Ovary (tissue), 9 donors: ENCODE measurements around the gene APOA1. TPM values are rescaled to one million over a fixed set of nuclear protein-coding genes. Genes with fewer than 3 reads are reported as not detected.

Experiments
- DNase-seq, 5 donors: peaks; one replicate each; pipeline ENCODE4 v3.0.0-alpha.2; 2019 to 2020
- H3K27ac ChIP-seq, 2 donors: fragments of 200-600 bp; one replicate each; pipeline versions ENCODE4 v1.5.1 to v1.8.0; 2019 to 2022
- H3K27me3 ChIP-seq: fragments of 200-600 bp; one replicate; pipeline ENCODE4 v1.8.0; 2022
- H3K36me3 ChIP-seq: fragments of 200-600 bp; sonication (generic); one replicate; pipeline ENCODE4 v1.5.1; 2019
- H3K4me1 ChIP-seq: one replicate; pipeline ENCODE4 v1.8.1; 2013; ENCODE audit warnings: mild to moderate bottlenecking, moderate library complexity; ENCODE audit not compliant: insufficient read depth
- H3K4me3 ChIP-seq: fragments of 200-600 bp; sonication (generic); one replicate; pipeline ENCODE4 v1.5.1; 2017
- H3K9me3 ChIP-seq, 2 donors: fragments of 200-600 bp in 1 of 2; sonication (generic) in 1 of 2; one replicate each; pipeline versions ENCODE4 v1.5.1 to v1.8.1; 2013 to 2019; ENCODE audit warnings: mild to moderate bottlenecking in 1 of 2, moderate library complexity in 1 of 2
- EP300 ChIP-seq: sonication (generic); formaldehyde crosslinking; IDR thresholded peaks from one replicate; pipeline ENCODE4 v1.6.1; 2017; ENCODE audit warnings: antibody characterized with exemption
- POLR2A ChIP-seq: fragments of 450-650 bp; IDR thresholded peaks from one replicate; pipeline ENCODE4 v1.6.1; 2017; ENCODE audit warnings: antibody characterized with exemption, mild to moderate bottlenecking, moderate library complexity
- WGBS, 3 donors: extraction: QIAGEN DNeasy Blood & Tissue Kit in 1 of 3; methylation state at CpG; one replicate each; pipeline versions ENCODE4 v1.1.5 to v1.1.7; 2013 to 2017; 5-methylcytosine and 5-hydroxymethylcytosine counted together
- intact Hi-C, 4 donors: fragments of 100-400 bp; cut with DNase I; formaldehyde crosslinking; loops; one replicate each; pipeline versions ENCODE4 v1.11.0 to v1.15.1; 2022 to 2023
- polyA plus RNA-seq, 2 donors: library from polyadenylated mRNA; stranded (reverse); fragments of 200-250 nt in 1 of 2; fragments of 350-450 nt in 1 of 2; fragmentation: Illumina TruSeq in 1 of 2; extraction: RNeasy Lipid Tissue Mini Kit (QIAGEN cat#74804) in 1 of 2; gene quantifications; one replicate each; pipeline ENCODE4 v1.2.3, GENCODE V29; 2013 to 2014
- total RNA-seq, 7 donors: library from RNA; depleted of rRNA in 2 of 7; stranded (reverse); fragments of >200 nt in 2 of 7; fragmentation: NEBNext Ultra II Directional in 3 of 7; extraction: Animal tissue kit (Norgen Biotek cat#: 25700) in 3 of 7; gene quantifications; one replicate each; pipeline versions ENCODE4 v1.1.0 to v1.2.4, GENCODE V29; 2016 to 2023
- TF ChIP-seq, protein P1 (sequence below), 3 donors: fragments of 450-650 bp in 2 of 3; fragments of 200-600 bp in 1 of 3; IDR thresholded peaks; one replicate each; pipeline versions ENCODE4 v1.5.1 to v1.8.0; 2016 to 2022; ENCODE audit warnings: antibody characterized with exemption in 3 of 3, mild to moderate bottlenecking in 1 of 3
- donor health status: DM: no; HTN: no; CAD: no; lungs with moderate emphysema.
- donor health status: DM: no; HTN: no; CAD: no.
- donor health status: Bipolar disorder and iron deficiency.
- donor health status: DM: yes; HTN: yes; CAD: no.
- donor health status: DM: no; HTN: no; CAD: no.
- donor health status: DM: yes; HTN: yes; CAD: no.

The APOA1 gene
- total and polyA plus RNA-seq, 9 donors = 5.3 to 42.8 (median 19.0) TPM

DNA sequence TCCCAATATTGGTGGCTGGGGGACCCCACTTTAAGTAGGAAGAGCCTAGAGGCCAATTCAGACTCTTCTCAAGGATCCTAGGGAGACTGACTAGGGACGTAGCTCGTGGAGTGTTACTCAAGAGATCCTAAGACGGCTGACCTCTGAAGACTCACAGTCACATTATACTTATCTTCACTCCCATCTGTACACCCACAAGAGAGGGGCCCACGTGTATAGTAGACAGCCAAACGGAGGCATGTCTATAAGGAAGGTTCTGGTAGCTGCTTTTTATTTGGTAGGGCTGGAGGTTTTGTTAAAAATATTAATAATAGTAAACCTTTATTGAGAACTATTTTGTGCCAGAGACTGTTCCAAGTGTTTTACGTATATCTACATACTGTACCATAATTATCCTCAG, 22.9 kb upstream of the APOA1 start:
- Histone ChIP-seq H3K27ac (no peak overlapping the region), H3K36me3 (no peaks in the 10 kb centered on the region), H3K4me3 (no peak overlapping the region), H3K27me3 (no peaks in the 10 kb centered on the region), H3K4me1 (no peaks in the 10 kb centered on the region), H3K9me3 (no peaks in the 10 kb centered on the region)
- TF ChIP-seq, protein P1, sequence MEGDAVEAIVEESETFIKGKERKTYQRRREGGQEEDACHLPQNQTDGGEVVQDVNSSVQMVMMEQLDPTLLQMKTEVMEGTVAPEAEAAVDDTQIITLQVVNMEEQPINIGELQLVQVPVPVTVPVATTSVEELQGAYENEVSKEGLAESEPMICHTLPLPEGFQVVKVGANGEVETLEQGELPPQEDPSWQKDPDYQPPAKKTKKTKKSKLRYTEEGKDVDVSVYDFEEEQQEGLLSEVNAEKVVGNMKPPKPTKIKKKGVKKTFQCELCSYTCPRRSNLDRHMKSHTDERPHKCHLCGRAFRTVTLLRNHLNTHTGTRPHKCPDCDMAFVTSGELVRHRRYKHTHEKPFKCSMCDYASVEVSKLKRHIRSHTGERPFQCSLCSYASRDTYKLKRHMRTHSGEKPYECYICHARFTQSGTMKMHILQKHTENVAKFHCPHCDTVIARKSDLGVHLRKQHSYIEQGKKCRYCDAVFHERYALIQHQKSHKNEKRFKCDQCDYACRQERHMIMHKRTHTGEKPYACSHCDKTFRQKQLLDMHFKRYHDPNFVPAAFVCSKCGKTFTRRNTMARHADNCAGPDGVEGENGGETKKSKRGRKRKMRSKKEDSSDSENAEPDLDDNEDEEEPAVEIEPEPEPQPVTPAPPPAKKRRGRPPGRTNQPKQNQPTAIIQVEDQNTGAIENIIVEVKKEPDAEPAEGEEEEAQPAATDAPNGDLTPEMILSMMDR (IDR thresholded peaks at IDR 0.05) = no peak
- TF ChIP-seq POLR2A (no peak), EP300 (no peak)
- no peak for DNase-seq
- intact Hi-C loops = no loop called here
- WGBS, 3 donors = 87 to 91% (median 91%) methylated on average over 6 of the region's 6 CpGs

- no peak for DNase-seq
- no peak overlapping the region for H3K27ac ChIP-seq
- no peak overlapping the region for H3K4me3 ChIP-seq
- no peaks in the 10 kb centered on the region for H3K4me1 ChIP-seq
- no peaks in the 10 kb centered on the region for H3K27me3 ChIP-seq
- WGBS, 3 donors = 92 to 95% (median 94%) methylated on average over 8 of the region's 8 CpGs
- TF ChIP-seq, protein P1 (IDR thresholded peaks at IDR 0.05) = no peak
- TF ChIP-seq POLR2A (no peak), EP300 (no peak)
- intact Hi-C loops = loop anchor here in 1 of 4 donors (10.0 kb wide), 1 partner anchor 366 kb away; no protein-coding TSS in a partner anchor
- no peaks in the 10 kb centered on the region for H3K9me3 ChIP-seq
- H3K36me3 ChIP-seq = no peaks in the 10 kb centered on the region
Measured at GRCh38 chr11:116859175-116859574, 21.8 kb upstream of the APOA1 start.

GRCh38 chr11:116857936-116858335, 20.5 kb upstream of the APOA1 start:
- 66 to 86% (median 70%) methylated on average over 7 of the region's 7 CpGs for WGBS, 3 donors
- H3K36me3 ChIP-seq = no peaks in the 10 kb centered on the region
- DNase-seq = no peak
- H3K9me3 ChIP-seq = no peaks in the 10 kb centered on the region
- H3K27me3 ChIP-seq = no peaks in the 10 kb centered on the region
- TF ChIP-seq EP300 (no peak), POLR2A (no peak)
- TF ChIP-seq, protein P1 (IDR thresholded peaks at IDR 0.05) = no peak
- H3K27ac ChIP-seq = no peak overlapping the region
- H3K4me3 ChIP-seq = no peak overlapping the region
- H3K4me1 ChIP-seq = peaks cover 2% of the 10 kb centered on the region
- intact Hi-C loops = loop anchor here in 1 of 4 donors (10.0 kb wide), 1 partner anchor 367 kb away; no protein-coding TSS in a partner anchor

DNA sequence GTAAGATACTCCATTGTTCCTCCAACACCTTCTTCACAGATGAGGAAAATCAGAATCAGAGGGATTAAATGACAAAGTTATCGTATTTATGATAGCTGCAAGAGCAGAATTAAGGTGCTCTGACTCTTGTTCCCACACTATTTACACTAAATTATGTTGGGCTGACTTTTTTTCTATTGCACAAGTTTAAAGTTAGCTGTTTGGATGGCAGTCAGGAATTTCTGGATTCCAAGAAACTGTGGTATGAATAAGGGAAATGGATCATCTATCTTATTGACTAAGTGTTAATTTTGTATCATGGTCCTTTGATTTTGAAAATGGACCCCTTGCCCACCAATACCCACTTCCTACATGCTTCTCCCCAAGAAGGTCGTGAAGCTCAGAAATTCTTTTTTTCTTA, 19.9 kb upstream of the APOA1 start:
- TF ChIP-seq, protein P1 (IDR thresholded peaks at IDR 0.05) = no peak
- TF ChIP-seq POLR2A (no peak), EP300 (no peak)
- no peaks in the 10 kb centered on the region for H3K36me3 ChIP-seq
- no peak overlapping the region for H3K27ac ChIP-seq
- no peak for DNase-seq
- peaks cover 5% of the 10 kb centered on the region for H3K4me1 ChIP-seq
- WGBS, 3 donors = 65 to 81% (median 73%) methylated on average over 2 of the region's 2 CpGs
- H3K9me3 ChIP-seq = no peaks in the 10 kb centered on the region
- H3K27me3 ChIP-seq = no peaks in the 10 kb centered on the region
- intact Hi-C loops = loop anchor here in 1 of 4 donors (10.0 kb wide), 1 partner anchor 367 kb away; no protein-coding TSS in a partner anchor
- no peak overlapping the region for H3K4me3 ChIP-seq
